Pancreas (tissue), 10 donors: Measurements from ENCODE around the gene DPY19L2. TPM values are rescaled to one million over a fixed set of nuclear protein-coding genes. Genes with fewer than 3 reads are reported as not detected.
"Not testable (repeated sequence)": the region's sequence is repeated elsewhere in the genome, so short reads cannot be mapped to it uniquely, and the experiment has no call there.

Experiments used
- ATAC-seq, 4 donors: fragments of 200-7000 bp; cut with Tn5 transposase; one replicate each; pipeline versions ENCODE4 v1.8.0 to v1.9.1; 2020; ENCODE audit warnings: mild to moderate bottlenecking in 4 of 4, moderate library complexity in 4 of 4
- DNase-seq, 6 donors: peaks; one replicate each; pipeline ENCODE4 v3.0.0-alpha.2; 2020
- FAIRE-seq: peaks from 2 replicates; lab custom pipeline; 2012; peaks lifted over from hg19 to GRCh38; lab: Jason Lieb, UNC
- H3K27ac ChIP-seq, 4 donors: fragments of 200-600 bp; sonication (generic); 1 replicate in 3 of 4; 2 replicates in 1 of 4; pipeline versions ENCODE4 v1.5.0 to v1.8.0; 2020
- H3K27me3 ChIP-seq, 4 donors: fragments of 200-600 bp; one replicate each; pipeline ENCODE4 v1.8.0; 2021
- H3K36me3 ChIP-seq, 3 donors: fragments of 200-600 bp; sonication (generic) in 1 of 3; one replicate each; pipeline versions ENCODE4 v1.5.0 to v1.8.0; 2020 to 2021
- H3K4me1 ChIP-seq, 3 donors: fragments of 200-600 bp; one replicate each; pipeline ENCODE4 v1.8.0; 2021
- H3K4me3 ChIP-seq, 4 donors: fragments of 200-600 bp; sonication (generic) in 2 of 4; one replicate each; pipeline versions ENCODE4 v1.5.0 to v1.8.0; 2020 to 2021
- H3K9me3 ChIP-seq, 4 donors: fragments of 200-600 bp; one replicate each; pipeline ENCODE4 v1.8.0; 2021
- WGBS, 2 donors: extraction: QIAGEN DNeasy Blood & Tissue Kit; methylation state at CpG; one replicate each; pipeline ENCODE4 v1.1.7; 2013; 5-methylcytosine and 5-hydroxymethylcytosine counted together
- intact Hi-C, 3 donors: fragments of 100-400 bp; cut with DNase I; formaldehyde crosslinking; loops; one replicate each; pipeline versions ENCODE4 v1.11.1 to v1.14.2; 2022
- polyA plus RNA-seq, 2 donors: library from polyadenylated mRNA; stranded (reverse); fragments of 200-250 nt; gene quantifications; one replicate each; pipeline ENCODE4 v1.2.3, GENCODE V29; 2013
- total RNA-seq, 6 donors: library from RNA; stranded (reverse); fragmentation: NEBNext Ultra II Directional in 4 of 6; extraction: Animal tissue kit (Norgen Biotek cat#: 25700) in 4 of 6; gene quantifications; one replicate each; pipeline versions ENCODE4 v1.2.1 to v1.2.4, GENCODE V29; 2021 to 2023
- TF ChIP-seq, protein P1 (sequence below), 4 donors: fragments of 200-600 bp; sonication (generic) in 3 of 4; IDR thresholded peaks; one replicate each; pipeline versions ENCODE4 v1.5.0 to v1.8.0; 2021; ENCODE audit warnings: antibody characterized with exemption in 4 of 4
- donor health status: healthy with polysubstance abuse.
- donor health status: DM: no; HTN: no; CAD: no; lungs with moderate emphysema.
- donor health status: DM: no; HTN: no; CAD: no.
- donor health status: control.
- donor health status: control.
- donor health status: Bipolar disorder and iron deficiency.
- donor health status: DM: yes; HTN: yes; CAD: no.
- donor health status: DM: no; HTN: no; CAD: no.
- donor health status: DM: no; HTN: no; CAD: no.
- donor health status: DM: yes; HTN: yes; CAD: no.

DPY19L2 gene
- total RNA-seq (1 to 10 TPM; 1.8 to 3.4 (median 2.2) TPM), polyA plus RNA-seq (10 to 100 TPM in 1 of 2 donors, 1 to 10 TPM in 1; 6.6 to 13.8 TPM)

DNA sequence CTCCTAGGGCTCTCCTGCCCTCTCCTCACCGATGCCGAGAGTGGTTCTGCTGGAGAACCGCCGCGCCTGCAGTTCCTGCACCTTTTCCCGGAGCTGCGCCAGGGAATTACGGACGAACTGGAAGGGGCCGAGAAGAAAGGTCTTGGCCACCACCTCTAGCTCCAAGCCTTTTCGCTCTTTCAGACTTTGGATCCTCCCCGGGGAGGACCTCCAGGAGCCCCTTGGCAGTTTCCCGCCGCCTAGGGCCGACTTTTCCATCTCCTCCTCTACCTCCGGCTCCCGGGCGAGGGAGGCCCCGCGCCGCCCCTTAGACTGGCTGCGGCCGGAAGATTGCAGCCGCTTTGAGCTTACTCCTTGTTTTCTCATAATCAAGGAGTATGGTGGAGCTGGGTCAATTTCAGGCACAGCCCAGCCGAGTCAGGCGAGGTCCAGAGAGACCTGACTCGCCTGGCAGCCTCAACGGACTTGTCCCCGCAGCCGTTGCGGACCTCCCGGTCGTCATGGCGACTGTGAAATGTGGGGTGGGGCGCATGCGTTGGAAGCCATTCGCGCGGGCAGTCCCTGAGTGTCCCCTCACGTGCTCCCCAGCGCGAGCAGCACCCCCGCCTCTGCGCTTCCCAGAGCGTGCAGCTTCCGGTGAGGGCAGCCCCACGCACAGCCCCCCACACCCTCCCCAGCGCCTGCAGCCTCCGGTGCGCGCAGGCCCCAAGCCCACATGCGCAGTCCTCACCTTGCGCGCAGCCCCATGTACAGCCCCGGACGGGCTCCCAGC lies at the start of gene DPY19L2:
Gene DPY19L2, minus strand, starts transcription at position 466 of the 772 bp plus-strand sequence. Its CDS starts 100 bp downstream, at position 366.
- H3K36me3 ChIP-seq: no peaks in the 10 kb centered on the region
- peak; percentile 82 to 94 (median 90) for ATAC-seq
- peak within 1 kb of the TSS; percentile 13 to 69 (median 55) for H3K27ac ChIP-seq
- DNase-seq: peak; percentile 68 to 89 (median 71)
- FAIRE-seq: no peak
- 0% methylated on average over 56 of the region's 56 CpGs for WGBS, 2 donors
- H3K27me3 ChIP-seq: no peaks in the 10 kb centered on the region
- TF ChIP-seq, protein P1, sequence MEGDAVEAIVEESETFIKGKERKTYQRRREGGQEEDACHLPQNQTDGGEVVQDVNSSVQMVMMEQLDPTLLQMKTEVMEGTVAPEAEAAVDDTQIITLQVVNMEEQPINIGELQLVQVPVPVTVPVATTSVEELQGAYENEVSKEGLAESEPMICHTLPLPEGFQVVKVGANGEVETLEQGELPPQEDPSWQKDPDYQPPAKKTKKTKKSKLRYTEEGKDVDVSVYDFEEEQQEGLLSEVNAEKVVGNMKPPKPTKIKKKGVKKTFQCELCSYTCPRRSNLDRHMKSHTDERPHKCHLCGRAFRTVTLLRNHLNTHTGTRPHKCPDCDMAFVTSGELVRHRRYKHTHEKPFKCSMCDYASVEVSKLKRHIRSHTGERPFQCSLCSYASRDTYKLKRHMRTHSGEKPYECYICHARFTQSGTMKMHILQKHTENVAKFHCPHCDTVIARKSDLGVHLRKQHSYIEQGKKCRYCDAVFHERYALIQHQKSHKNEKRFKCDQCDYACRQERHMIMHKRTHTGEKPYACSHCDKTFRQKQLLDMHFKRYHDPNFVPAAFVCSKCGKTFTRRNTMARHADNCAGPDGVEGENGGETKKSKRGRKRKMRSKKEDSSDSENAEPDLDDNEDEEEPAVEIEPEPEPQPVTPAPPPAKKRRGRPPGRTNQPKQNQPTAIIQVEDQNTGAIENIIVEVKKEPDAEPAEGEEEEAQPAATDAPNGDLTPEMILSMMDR (IDR thresholded peaks at IDR 0.05): no peak
- intact Hi-C loops: no loop called here
- H3K4me3 ChIP-seq: peak within 1 kb of the TSS; percentile 38 to 80 (median 52)
- no peaks in the 10 kb centered on the region for H3K4me1 ChIP-seq
- no peaks in the 10 kb centered on the region for H3K9me3 ChIP-seq

DNA sequence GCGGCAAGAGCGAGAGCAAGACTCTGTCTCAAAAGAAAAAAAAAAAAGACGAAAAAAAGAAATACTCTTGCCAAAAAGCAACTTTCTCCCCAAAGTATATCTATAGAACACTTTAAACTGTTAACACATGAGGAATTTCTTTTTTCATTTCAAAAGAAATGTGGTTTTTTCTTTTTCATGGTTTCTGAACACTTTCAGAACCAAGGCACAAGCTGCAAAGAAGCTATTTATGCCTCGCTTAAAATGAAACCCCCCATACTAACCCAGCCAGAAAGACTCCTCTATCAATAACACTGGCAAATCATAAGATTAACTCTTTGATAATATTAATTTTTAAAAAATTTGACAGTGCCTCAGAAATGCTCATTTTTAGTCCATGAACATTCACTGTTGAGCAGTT lies 48.6 kb upstream of the DPY19L2 start:
- H3K36me3 ChIP-seq, H3K27me3 ChIP-seq, H3K9me3 ChIP-seq, H3K4me3 ChIP-seq, intact Hi-C loops, H3K4me1 ChIP-seq, ATAC-seq, FAIRE-seq, H3K27ac ChIP-seq, DNase-seq: not testable (repeated sequence)
- 89 to 93% methylated on average over 4 of the region's 4 CpGs for whole genome bisulfite sequencing, 2 donors

DNA sequence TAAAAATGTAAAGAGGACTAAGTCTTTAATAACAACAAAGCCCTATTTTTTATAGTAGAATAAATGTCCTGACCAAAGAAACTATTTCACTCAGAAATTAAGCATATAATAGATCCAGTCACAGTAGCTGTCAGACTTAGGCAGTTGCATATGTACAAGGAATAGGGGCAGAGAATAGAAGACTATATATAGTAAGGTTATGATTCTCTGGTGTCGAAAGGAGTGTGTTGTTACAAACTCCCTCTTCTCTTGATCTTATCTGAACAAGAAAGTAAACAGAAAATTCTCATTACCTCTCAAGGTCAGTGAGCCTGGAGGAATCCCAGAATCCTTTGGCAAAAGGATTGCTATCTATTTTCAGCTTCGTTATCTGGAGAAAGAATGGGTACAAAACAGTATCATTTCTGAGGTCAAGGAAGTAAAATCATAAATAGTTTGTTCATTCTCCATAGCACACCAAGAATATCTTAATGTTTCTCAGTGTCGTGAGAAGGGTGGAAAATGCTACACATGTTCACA lies 46.9 kb upstream of the DPY19L2 start:
- H3K9me3 ChIP-seq, FAIRE-seq, DNase-seq, H3K27me3 ChIP-seq, H3K4me1 ChIP-seq, H3K36me3 ChIP-seq, H3K4me3 ChIP-seq, intact Hi-C loops, H3K27ac ChIP-seq: not testable (repeated sequence)
- 12 to 21% methylated on average over 3 of the region's 3 CpGs for WGBS, 2 donors
- peak in 2 of 4 donors; percentile 41 for ATAC-seq

DNA sequence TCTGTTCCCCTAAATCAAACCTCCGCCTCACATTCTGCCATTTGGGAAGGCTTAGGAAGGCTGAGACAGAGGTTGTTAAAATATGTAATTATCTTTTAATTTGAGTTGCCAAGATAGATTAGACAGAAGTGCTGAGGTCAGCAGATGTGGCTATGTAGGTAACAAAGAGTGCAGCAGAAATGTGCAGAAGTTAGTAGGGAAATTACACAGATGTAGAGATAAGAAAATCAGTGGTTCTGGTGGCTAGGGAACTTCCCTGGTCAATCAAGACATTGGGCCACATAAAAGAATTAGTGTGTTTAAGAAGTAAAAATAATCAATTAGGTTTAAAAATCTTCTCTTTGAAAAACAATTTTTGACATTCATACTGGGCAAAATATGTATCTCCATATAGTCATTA lies 46.1 kb upstream of the DPY19L2 start:
- H3K27me3 ChIP-seq, H3K36me3 ChIP-seq, H3K9me3 ChIP-seq, intact Hi-C loops, H3K27ac ChIP-seq, H3K4me3 ChIP-seq, ATAC-seq, DNase-seq, FAIRE-seq, H3K4me1 ChIP-seq: not testable (repeated sequence)
- WGBS, 2 donors: 95 to 99% methylated on average over 1 of the region's 1 CpG

DNA sequence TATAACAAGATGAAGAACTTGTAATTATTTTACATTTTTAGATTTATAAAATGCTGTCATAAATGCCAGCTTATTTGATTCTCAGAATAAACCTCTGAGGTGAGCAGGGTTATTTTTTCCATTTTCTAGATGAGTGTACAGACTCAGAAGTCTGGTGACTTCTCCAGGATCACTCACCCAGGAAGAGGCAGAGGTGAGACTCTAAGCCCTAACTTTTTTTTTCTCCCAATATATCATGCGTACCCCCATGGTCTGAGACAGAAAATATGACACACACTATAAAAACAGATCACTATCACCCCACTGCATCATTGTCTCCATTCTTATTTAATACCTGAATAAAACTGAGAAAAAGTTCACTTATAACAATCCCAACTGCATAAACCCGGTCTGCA lies 45.4 kb upstream of the DPY19L2 start:
- FAIRE-seq, H3K4me3 ChIP-seq, ATAC-seq, H3K27ac ChIP-seq, H3K9me3 ChIP-seq, DNase-seq, intact Hi-C loops, H3K4me1 ChIP-seq, H3K27me3 ChIP-seq, H3K36me3 ChIP-seq: not testable (repeated sequence)
- 61 to 92% methylated on average over 2 of the region's 2 CpGs for WGBS, 2 donors

- H3K27me3 ChIP-seq, FAIRE-seq, DNase-seq, intact Hi-C loops, H3K4me3 ChIP-seq, H3K4me1 ChIP-seq, H3K27ac ChIP-seq, H3K9me3 ChIP-seq, ATAC-seq, H3K36me3 ChIP-seq: not testable (repeated sequence)
- 83 to 100% methylated on average over 1 of the region's 1 CpG for WGBS, 2 donors
These were observed 44.8 kb upstream of the DPY19L2 start for GRCh38 chr12:63712979-63713680.

DNA sequence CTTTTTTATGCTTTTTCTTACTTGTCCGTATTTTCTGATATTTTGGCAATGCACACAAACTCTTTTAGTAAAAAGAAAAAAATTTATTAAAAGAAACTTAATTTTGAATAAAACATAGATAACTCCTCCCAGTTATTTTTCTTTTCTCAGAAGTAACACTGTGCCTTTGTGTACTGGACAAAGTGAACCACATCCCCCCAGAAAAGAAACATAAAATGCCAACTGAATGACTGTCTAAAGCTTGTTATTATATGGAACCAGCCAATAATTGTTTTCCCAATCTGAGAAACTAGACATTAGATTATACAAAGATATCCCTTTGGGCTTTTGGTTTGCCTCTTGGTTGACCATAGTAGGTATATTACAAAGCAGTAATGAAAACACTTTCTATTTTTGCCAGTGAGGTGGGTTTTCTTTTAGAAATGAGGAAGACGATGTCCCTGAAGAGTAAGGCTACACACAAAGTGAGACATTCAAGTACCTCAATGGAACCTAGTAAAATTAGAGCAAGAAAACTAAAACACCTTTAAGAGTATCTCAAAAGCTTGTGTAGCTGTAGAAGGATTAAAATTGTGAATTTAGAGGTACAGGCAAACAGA lies 44.2 kb upstream of the DPY19L2 start:
- FAIRE-seq, H3K9me3 ChIP-seq, H3K27me3 ChIP-seq, intact Hi-C loops, H3K36me3 ChIP-seq, ATAC-seq, H3K27ac ChIP-seq, H3K4me3 ChIP-seq, DNase-seq, H3K4me1 ChIP-seq: not testable (repeated sequence)
- WGBS, 2 donors: 89 to 92% methylated on average over 2 of the region's 2 CpGs

DNA sequence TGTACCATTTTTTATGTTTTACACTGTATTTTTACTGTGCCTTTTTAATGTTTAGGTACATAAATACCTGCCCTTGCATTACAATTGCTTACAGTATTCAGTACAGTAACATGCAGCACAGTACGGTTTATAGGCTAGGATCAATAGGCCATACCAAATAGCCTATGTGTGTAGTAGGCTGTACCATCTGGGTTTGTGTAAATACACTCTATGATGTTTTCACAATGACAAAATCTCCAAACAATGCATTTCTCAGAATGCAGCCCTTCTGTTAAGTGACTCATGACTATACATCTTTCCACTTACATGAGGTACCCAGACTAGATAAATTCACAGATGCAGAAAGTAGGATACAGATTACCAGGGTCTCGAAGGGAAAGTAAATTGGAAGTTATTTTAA lies 43.0 kb upstream of the DPY19L2 start:
- ATAC-seq, H3K4me1 ChIP-seq, H3K9me3 ChIP-seq, H3K4me3 ChIP-seq, H3K36me3 ChIP-seq, intact Hi-C loops, H3K27ac ChIP-seq, DNase-seq, FAIRE-seq, H3K27me3 ChIP-seq: not testable (repeated sequence)
- 87 to 91% methylated on average over 2 of the region's 2 CpGs for WGBS, 2 donors
